GM20431 (cell line): ENCODE measurements around the gene IFIT5.
"Not testable (repeated sequence)": the region's sequence is repeated elsewhere in the genome, so short reads cannot be mapped to it uniquely, and the experiment has no call there.

Experiments
- in situ Hi-C: fragments of 300-500 bp; cut with MseI, MboI; formaldehyde crosslinking; loops from one replicate; pipeline ENCODE4 v1.15.0; 2020; ENCODE audit warnings: low sequenced_read_pairs; ENCODE audit not compliant: unreplicated experiment

Gene IFIT5

GRCh38 chr10:89425000-89425399, 10.6 kb downstream of the IFIT5 start:
- in situ Hi-C loops = no loop called here

DNA sequence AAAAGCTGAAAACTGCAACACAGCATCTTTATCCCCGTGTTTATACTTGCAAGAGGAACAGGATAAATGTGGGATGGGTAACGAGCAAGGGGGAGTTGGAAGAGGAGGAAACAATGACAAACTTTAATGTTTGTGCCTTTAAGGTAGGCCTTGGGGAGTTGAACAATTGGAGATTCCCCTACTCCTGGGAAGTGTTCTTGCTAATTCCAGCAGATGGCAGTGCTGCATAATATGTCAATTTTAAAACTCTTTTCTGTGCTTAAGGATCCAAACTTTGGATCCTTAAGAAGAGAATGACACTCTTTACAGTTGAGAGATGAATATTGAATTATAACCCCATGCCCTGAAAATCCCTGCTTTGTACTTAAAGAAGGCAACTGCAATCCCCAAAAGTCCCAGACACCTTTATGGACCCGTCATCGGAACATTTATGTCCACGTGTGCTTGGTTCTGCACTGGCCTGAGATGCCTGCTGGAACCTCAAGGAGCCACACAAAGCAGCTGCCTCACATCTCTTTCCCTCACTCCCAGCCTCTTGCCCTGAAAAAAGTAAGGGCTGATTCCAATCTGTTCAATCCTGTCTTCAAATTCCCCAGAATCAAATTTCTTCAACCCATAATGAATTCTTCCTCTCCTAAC, 12.0 kb downstream of the IFIT5 start:
- in situ Hi-C loops = no loop called here

- in situ Hi-C loops = no loop called here
These were observed 13.3 kb downstream of the IFIT5 start for GRCh38 chr10:89427629-89428028.

GRCh38 chr10:89428877-89429276, 14.5 kb downstream of the IFIT5 start:
- in situ Hi-C loops = no loop called here

DNA sequence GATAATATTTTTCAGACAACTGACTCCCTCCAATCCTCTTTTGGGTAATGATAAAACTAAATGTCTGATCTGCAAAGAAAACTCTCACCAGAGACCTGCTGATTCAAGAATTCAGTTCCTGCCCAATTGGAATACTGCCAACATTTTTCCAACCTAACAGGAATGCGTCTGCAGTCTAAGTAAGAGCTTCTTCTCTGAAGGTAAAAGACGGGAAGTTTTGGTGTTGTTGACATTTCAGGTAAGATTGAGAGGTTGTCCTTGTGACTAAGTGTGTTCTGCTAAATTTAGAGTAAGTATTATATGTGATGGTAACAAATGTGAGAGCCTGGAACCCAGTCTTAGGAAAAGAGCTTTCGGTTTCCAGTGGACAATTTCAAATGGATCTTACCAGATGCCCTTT, 17.6 kb downstream of the IFIT5 start:
- in situ Hi-C loops = no loop called here

DNA sequence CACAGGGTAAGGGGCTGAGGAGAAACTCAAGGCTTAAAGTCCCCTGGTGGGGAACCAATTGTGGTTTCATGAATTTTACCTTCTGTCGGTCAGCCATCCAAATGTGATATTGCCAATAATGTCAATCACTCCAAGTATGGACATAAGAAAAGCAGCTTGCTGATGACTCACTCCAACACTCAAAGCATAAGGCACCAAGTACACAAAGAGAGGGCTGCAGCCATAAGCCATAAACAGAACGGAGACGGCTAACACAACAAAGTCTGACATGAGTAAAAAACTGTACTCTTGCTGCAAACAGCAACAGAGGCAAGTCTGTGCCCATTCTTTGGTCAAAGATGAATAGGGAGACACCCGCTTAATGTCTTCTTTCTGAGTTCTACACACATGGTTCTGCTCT, 24.2 kb downstream of the IFIT5 start:
- in situ Hi-C loops = no loop called here

GRCh38 chr10:89440226-89441009, 26.1 kb downstream of the IFIT5 start:
- in situ Hi-C loops = no loop called here

DNA sequence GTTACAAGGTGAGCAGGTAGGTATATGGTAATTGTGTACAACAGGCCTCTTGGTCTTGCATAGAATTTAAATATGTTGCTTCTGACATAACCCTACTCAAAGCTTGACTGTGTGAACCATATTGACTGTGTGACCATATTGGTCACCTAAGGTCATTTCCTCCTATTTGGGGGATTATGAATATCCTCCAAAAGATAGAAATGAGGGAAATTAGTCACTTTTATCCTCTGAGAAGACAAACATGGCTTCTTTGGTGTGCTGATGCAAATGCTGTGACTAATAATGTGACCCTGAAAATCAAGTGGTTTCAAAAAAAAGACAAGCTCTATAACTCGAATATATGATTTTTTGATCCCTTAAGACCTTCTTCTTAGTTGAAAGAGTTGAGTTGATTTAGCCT, 27.9 kb downstream of the IFIT5 start:
- in situ Hi-C loops = no loop called here

DNA sequence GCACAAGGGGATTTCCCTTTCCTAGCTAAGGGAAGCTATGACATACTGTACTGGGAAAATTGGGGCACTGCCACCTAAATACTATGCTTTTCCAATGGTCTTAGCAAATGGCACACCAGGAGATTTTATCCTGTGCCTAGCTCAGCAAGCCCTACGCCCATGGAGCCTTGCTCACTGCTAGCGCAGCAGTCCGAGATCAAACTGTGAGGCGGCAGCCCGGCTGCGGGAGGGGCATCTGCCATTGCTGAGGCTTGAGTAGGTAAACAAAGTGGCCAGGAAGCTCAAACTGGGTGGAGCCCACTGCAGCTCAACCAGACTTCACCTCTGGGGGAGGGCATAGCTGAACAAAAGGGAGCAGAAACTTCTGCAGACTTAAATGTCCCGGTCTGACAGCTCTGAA, 30.5 kb downstream of the IFIT5 start:
- in situ Hi-C loops = not testable (repeated sequence)

DNA sequence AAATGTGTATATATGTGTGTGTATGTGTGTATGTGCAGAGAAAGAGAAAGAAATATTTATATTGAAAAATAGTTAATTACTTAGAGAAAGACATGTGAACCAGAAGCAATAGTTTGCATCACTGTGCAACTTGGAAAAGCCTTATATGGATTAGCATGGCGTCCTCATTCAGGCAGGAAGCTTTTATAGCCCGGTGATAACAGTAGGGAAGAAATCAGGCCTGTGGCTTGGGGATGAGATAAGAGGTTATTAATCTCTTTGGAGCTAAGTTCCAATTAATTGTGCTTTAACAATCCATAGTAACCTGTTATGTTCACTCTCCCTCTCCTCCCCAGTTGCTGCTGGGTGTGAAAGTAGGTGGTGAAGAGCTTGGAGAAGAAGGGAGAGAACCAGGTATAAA, 36.5 kb downstream of the IFIT5 start:
- in situ Hi-C loops = no loop called here

DNA sequence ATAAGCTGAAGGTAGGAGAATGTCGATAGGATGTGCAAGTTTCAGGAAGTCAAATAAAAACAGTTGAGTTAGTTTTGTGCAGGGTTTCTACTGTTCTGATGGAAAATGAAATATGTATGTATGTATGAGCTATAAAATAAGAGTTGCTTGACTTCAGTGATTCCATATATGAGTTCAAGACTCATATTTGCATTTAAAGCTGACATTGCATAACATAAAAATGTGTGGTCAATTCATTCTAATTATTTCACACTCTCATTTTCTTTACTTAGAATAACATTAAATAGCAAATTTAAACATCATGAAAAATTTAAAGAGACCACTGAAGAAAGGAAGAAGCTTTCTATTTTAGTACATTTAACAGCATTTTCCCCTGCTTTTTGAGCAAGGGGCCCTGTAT, 37.8 kb downstream of the IFIT5 start:
- in situ Hi-C loops = no loop called here

DNA sequence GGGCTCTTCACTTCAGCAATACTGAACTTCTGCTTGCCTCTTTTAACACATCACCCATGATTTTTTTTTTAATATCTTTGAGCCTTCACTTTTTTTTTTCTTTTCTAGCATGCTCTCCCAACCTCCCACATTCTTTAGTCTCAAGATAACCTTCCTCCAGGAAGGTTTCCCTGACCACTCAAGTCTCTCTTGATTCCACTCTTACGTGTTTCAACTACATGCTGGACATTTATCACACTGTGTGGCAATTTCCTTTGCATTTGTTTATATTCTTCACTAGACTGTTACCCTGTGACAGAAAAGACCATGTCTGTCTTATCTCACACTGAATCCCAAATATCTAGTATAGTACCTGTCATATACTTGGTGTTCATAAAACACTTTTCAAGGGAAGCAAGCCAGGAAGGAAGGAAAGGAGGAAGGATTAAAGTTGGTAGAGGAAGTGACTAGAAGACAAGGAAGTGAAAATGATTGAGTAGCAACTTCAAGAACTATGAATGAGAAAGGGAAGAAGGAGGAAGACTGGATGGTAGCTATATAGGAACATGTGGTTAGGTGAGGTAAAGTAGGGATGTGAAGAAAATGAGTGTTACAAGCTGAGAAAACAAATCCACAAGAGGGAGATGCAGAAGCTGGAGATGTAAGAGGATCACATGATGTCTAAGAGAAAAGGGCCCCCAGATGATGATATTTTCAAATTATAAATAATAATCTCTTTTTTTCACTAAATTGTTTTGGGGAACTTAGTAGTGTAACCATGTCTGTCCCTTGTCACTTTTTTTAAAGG, 40.4 kb downstream of the IFIT5 start:
- in situ Hi-C loops = no loop called here

GRCh38 chr10:89458291-89458690, 43.9 kb downstream of the IFIT5 start:
- in situ Hi-C loops = no loop called here

DNA sequence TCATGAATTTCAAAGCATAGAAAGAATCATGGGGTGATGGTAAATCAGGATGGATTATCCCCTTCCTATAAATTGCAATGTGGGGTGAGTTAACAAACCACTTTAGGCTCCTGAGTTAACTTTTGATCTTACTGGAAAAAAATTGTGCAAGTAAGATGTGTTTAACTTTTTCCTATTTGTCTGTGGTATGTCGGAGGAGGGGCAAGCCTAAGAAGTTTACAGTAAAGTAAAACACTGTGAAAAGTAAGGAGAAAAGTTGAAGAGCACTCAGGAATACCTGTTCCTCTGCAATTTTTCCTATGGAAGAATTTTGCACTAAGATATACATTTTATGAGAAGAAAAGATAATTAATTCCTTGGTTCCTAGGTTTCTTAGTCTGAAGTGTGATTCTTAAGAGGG, 44.4 kb downstream of the IFIT5 start:
- in situ Hi-C loops = no loop called here

DNA sequence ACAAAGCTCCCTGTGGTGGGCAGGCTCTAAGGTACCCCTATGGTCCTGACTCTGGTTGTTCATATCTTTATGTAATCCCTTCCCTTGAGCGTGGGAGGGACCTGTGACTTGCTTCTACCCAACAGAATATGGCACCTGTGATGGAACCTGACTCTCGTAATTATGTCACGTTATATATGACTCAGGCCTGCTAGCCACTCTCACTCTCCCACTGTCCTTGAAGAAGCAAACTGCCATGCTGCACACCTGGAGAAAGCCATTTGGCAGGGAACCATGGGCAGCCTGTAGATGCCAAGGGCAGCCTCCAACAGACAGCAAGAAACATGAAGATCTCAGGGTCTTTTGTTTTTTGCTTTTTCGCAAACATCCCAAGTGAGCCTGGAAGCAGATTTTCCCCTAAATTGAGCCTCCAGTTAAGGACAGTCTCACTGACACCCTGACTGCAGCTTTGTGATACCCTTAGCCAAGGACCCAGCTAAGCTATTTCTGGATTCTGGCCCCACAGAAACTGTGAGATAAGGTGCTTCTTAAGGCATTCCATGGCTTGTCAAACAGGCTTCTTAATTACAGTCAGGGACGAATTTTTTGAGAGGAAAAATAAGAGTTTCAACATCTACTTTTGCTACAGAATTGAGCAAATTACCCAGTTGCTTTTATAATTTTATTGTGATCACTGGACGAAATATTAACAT, 49.6 kb downstream of the IFIT5 start:
- in situ Hi-C loops = no loop called here

GRCh38 chr10:89465196-89465595, 50.8 kb downstream of the IFIT5 start:
- in situ Hi-C loops = no loop called here

GRCh38 chr10:89466599-89467035, 52.2 kb downstream of the IFIT5 start:
- in situ Hi-C loops = no loop called here

- in situ Hi-C loops = no loop called here
These were observed 54.0 kb downstream of the IFIT5 start for GRCh38 chr10:89468191-89468965.

DNA sequence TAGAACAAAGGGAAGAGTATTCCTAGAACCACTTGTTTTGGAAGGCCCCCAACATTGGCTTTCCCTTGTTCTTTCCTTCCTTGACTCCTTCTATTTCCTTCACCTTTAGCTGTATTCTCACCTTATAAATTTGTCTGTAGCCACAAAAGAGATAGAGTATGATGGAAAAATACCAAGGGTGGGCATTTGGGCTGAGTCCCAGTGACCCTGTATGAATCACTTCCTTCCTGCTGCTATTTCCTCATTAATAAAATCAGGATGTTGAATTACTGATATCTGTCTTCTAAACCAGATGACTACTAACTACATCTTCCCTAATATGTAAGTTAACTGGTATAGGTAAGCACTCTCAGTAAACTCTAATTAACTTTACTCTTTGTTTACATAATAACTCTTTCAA, 55.1 kb downstream of the IFIT5 start:
- in situ Hi-C loops = no loop called here
